Astrocyte (in vitro differentiated cells and primary cell): ENCODE measurements around the gene CELF2. TPM values are rescaled to one million over a fixed set of nuclear protein-coding genes. Genes with fewer than 3 reads are reported as not detected.
"Not testable (repeated sequence)": the region's sequence is repeated elsewhere in the genome, so short reads cannot be mapped to it uniquely, and the experiment has no call there.

Experiments
- DNase-seq: peaks from one replicate; pipeline ENCODE4 v3.0.0-alpha.2; 2010; ENCODE audit warnings: low read depth
- FAIRE-seq: peaks from 2 replicates; lab custom pipeline; 2011; peaks lifted over from hg19 to GRCh38; lab: Jason Lieb, UNC
- H2AFZ ChIP-seq: 2 replicates; pipeline ENCODE4 v1.6.0; 2012; ENCODE audit warnings: low read depth, low read length, inconsistent platforms
- H3K27ac ChIP-seq: 2 replicates; pipeline ENCODE4 v1.5.1; 2011; ENCODE audit warnings: low read depth, low read length, inconsistent platforms
- H3K27me3 ChIP-seq: 2 replicates; pipeline ENCODE4 v1.6.0; 2011; ENCODE audit warnings: low read length, inconsistent platforms; ENCODE audit not compliant: insufficient read depth
- H3K36me3 ChIP-seq: 2 replicates; pipeline ENCODE4 v1.5.1; 2011; ENCODE audit warnings: low read length, inconsistent platforms; ENCODE audit not compliant: insufficient read depth
- H3K4me1 ChIP-seq: 2 replicates; pipeline ENCODE4 v1.5.1; 2011; ENCODE audit warnings: low read length, inconsistent platforms; ENCODE audit not compliant: insufficient read depth
- H3K4me2 ChIP-seq: 2 replicates; pipeline ENCODE4 v1.6.0; 2012; ENCODE audit warnings: low read length, inconsistent platforms
- H3K4me3 ChIP-seq: 2 replicates; pipeline ENCODE4 v1.5.1; 2011; ENCODE audit warnings: low read depth, mild to moderate bottlenecking, low read length, inconsistent platforms; ENCODE audit not compliant: insufficient read depth
- H3K79me2 ChIP-seq: 2 replicates; pipeline ENCODE4 v1.6.0; 2012; ENCODE audit warnings: mild to moderate bottlenecking, low read length, inconsistent platforms; ENCODE audit not compliant: insufficient read depth
- H3K9ac ChIP-seq: 2 replicates; pipeline ENCODE4 v1.6.0; 2012; ENCODE audit warnings: mild to moderate bottlenecking, low read length, inconsistent platforms
- H3K9me3 ChIP-seq: 2 replicates; pipeline ENCODE4 v1.5.1; 2012; ENCODE audit warnings: low read depth, mild to moderate bottlenecking, low read length, inconsistent platforms; ENCODE audit not compliant: insufficient read depth
- H4K20me1 ChIP-seq: 2 replicates; pipeline ENCODE4 v1.6.0; 2012; ENCODE audit warnings: low read length, inconsistent platforms; ENCODE audit not compliant: insufficient read depth
- H3K27ac Mint-ChIP-seq: one replicate; pipeline ENCODE4 v1.8.0; 2021; ENCODE audit warnings: mild to moderate bottlenecking, mixed read lengths; ENCODE audit not compliant: unreplicated experiment
- H3K27me3 Mint-ChIP-seq: one replicate; pipeline ENCODE4 v1.8.0; 2021; ENCODE audit warnings: low read depth, mixed read lengths; ENCODE audit not compliant: unreplicated experiment
- H3K36me3 Mint-ChIP-seq: one replicate; pipeline ENCODE4 v1.8.0; 2021; ENCODE audit warnings: low read depth, mixed read lengths; ENCODE audit not compliant: unreplicated experiment
- H3K4me1 Mint-ChIP-seq: one replicate; pipeline ENCODE4 v1.8.0; 2021; ENCODE audit warnings: low read depth, mixed read lengths; ENCODE audit not compliant: unreplicated experiment
- H3K4me3 Mint-ChIP-seq: one replicate; pipeline ENCODE4 v1.8.0; 2021; ENCODE audit warnings: mild to moderate bottlenecking, moderate library complexity, mixed read lengths; ENCODE audit not compliant: unreplicated experiment
- H3K9me3 Mint-ChIP-seq: one replicate; pipeline ENCODE4 v1.8.0; 2021; ENCODE audit warnings: mild to moderate bottlenecking, mixed read lengths; ENCODE audit not compliant: unreplicated experiment
- EZH2 ChIP-seq: IDR thresholded peaks from 2 replicates; pipeline ENCODE4 v1.6.1; 2012; ENCODE audit warnings: mild to moderate bottlenecking, low read length, inconsistent platforms; ENCODE audit not compliant: insufficient read depth
- total RNA-seq: library from RNA; stranded (reverse); gene quantifications from 2 replicates; pipeline ENCODE4 v1.2.1, GENCODE V29; 2021
- TF ChIP-seq, protein P1 (sequence below): IDR thresholded peaks from 2 replicates; pipeline ENCODE4 v1.5.1; 2011; ENCODE audit warnings: low read depth, mild to moderate bottlenecking, inconsistent platforms, low read length, moderate library complexity; ENCODE audit not compliant: insufficient read depth

Gene CELF2
- total RNA-seq, 1 donor from 2014 or later: 76.1 TPM

DNA sequence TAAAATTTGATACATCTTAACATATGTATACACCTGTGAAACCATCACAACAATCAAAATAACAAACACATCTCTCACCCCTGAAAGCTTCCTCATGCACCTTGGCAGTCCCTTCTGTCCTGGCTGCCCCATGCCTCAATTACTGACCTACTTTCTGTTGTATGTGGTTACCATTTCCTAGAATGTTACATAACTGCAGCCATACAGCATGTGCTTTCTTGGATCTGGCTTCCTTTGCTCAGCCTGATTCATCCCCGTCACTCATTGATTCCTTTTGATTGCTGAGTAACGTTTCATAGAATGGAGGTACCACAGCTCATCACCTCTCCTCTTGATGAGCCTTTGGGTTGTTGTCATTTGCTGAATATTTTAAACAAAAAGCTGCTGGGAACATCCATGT, 165.3 kb downstream of the CELF2 start:
- peaks cover 16% of the 10 kb centered on the region for H3K4me1 Mint-ChIP-seq
- no peaks in the 10 kb centered on the region for H3K27me3 Mint-ChIP-seq
- Histone ChIP-seq H3K4me1 (peaks cover 4% of the 10 kb centered on the region), H3K4me2 (no peak overlapping the region), H3K27me3 (no peaks in the 10 kb centered on the region), H3K9ac (no peak overlapping the region), H3K36me3 (no peaks in the 10 kb centered on the region), H3K9me3 (no peaks in the 10 kb centered on the region), H4K20me1 (no peaks in the 10 kb centered on the region), H3K4me3 (no peak overlapping the region), H3K79me2 (no peaks in the 10 kb centered on the region), H2AFZ (no peak overlapping the region), H3K27ac (no peak overlapping the region)
- no peak overlapping the region for H3K4me3 Mint-ChIP-seq
- peaks cover 15% of the 10 kb centered on the region for H3K36me3 Mint-ChIP-seq
- FAIRE-seq (no peak), DNase-seq (no peak)
- TF ChIP-seq EZH2: no peak
- TF ChIP-seq, protein P1, sequence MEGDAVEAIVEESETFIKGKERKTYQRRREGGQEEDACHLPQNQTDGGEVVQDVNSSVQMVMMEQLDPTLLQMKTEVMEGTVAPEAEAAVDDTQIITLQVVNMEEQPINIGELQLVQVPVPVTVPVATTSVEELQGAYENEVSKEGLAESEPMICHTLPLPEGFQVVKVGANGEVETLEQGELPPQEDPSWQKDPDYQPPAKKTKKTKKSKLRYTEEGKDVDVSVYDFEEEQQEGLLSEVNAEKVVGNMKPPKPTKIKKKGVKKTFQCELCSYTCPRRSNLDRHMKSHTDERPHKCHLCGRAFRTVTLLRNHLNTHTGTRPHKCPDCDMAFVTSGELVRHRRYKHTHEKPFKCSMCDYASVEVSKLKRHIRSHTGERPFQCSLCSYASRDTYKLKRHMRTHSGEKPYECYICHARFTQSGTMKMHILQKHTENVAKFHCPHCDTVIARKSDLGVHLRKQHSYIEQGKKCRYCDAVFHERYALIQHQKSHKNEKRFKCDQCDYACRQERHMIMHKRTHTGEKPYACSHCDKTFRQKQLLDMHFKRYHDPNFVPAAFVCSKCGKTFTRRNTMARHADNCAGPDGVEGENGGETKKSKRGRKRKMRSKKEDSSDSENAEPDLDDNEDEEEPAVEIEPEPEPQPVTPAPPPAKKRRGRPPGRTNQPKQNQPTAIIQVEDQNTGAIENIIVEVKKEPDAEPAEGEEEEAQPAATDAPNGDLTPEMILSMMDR: no peak
- H3K9me3 Mint-ChIP-seq: peaks cover 10% of the 10 kb centered on the region
- no peak overlapping the region for H3K27ac Mint-ChIP-seq

DNA sequence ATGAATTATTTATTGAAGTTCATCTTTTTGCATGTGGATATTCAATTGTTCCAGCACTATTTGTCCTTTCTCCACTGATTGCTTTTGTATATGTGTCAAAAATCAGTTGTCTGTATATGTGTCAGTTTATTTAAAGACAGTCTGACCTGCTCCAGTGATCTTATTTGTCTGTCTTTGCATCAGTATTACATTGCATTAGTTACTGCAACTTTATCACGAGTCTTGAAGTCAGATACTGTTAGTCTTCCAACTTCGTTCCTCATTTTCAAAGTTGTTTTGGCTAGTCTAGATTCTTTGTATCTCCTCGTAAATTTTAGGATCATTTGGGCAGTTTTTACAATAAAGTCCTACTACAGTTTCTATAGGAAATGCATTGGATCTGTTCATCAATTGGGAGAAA, 166.4 kb downstream of the CELF2 start:
- H3K4me2 ChIP-seq: no peak overlapping the region
- no peak for TF ChIP-seq EZH2
- TF ChIP-seq, protein P1: no peak
- H3K4me3 Mint-ChIP-seq: no peak overlapping the region
- H3K27me3 Mint-ChIP-seq: no peaks in the 10 kb centered on the region
- FAIRE-seq: no peak
- H3K9me3 Mint-ChIP-seq: peaks cover 10% of the 10 kb centered on the region
- H3K36me3 ChIP-seq: no peaks in the 10 kb centered on the region
- H3K27ac ChIP-seq: no peak overlapping the region
- H3K79me2 ChIP-seq: no peaks in the 10 kb centered on the region
- no peak overlapping the region for H3K4me3 ChIP-seq
- no peaks in the 10 kb centered on the region for H3K9me3 ChIP-seq
- no peaks in the 10 kb centered on the region for H4K20me1 ChIP-seq
- no peaks in the 10 kb centered on the region for H3K27me3 ChIP-seq
- peaks cover 11% of the 10 kb centered on the region for H3K36me3 Mint-ChIP-seq
- H2AFZ ChIP-seq: no peak overlapping the region
- no peak for DNase-seq
- peaks cover 5% of the 10 kb centered on the region for H3K4me1 Mint-ChIP-seq
- no peak overlapping the region for H3K9ac ChIP-seq
- H3K27ac Mint-ChIP-seq: no peak overlapping the region
- no peaks in the 10 kb centered on the region for H3K4me1 ChIP-seq

DNA sequence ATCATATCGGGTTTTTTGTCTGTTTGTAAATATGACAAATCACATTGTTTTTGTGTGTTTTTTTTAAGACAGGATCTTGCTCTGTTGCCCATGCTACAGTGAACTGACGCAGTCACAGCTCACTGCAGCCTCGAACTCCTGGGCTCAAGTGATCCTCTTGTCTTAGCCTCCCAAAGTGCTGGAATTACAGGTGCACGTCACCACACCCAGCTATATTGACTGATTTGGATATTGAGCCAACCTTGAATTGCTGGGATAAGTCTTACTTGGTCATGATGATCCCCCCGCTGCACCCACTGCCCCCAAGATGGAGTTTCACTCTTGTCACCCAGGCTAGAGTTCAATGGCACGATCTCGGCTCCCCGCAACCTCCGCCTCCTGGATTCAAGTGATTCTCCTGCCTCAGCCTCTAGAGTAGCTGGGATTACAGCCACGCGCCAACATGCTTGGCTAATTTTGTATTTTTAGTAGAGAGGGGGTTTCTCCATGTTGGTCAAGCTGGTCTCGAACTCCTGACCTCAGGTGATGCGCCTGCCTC, 167.5 kb downstream of the CELF2 start:
- H3K9me3 ChIP-seq, H4K20me1 ChIP-seq, H3K79me2 ChIP-seq: not testable (repeated sequence)

More for the DNA sequence above, 167.5 kb downstream of the CELF2 start:
- H2AFZ ChIP-seq, H3K4me3 Mint-ChIP-seq, H3K4me2 ChIP-seq, H3K4me3 ChIP-seq, H3K27me3 Mint-ChIP-seq, H3K27ac Mint-ChIP-seq, H3K27ac ChIP-seq, H3K4me1 ChIP-seq, H3K4me1 Mint-ChIP-seq, DNase-seq, H3K9ac ChIP-seq, H3K27me3 ChIP-seq, FAIRE-seq, H3K36me3 ChIP-seq, H3K9me3 Mint-ChIP-seq: not testable (repeated sequence)
- peaks cover 11% of the 10 kb centered on the region for H3K36me3 Mint-ChIP-seq
